SU-DHL-6 (cell line): Measurements from ENCODE around the gene ERP27.

Experiments
- CTCF ChIP-seq: fragments of 200-600 bp; sonication (generic); IDR thresholded peaks from one replicate; pipeline ENCODE4 v1.5.1; 2017; ENCODE audit warnings: antibody characterized with exemption, mild to moderate bottlenecking, low read length, moderate library complexity; ENCODE audit not compliant: insufficient read depth, poor library complexity, severe bottlenecking
- EZH2phosphoT487 ChIP-seq: fragments of 200-600 bp; sonication (generic), shearing (Covaris generic); conservative IDR thresholded peaks from 2 replicates; pipeline ENCODE4 v1.6.1; 2018; ENCODE audit warnings: mild to moderate bottlenecking, antibody characterized with exemption, low read length, moderate library complexity, mixed read lengths

GRCh38 chr12:14883686-14884085, 54.7 kb downstream of the ERP27 start:
- TF ChIP-seq EZH2phosphoT487 = no peak
- no peak for TF ChIP-seq CTCF
